H9 (cell line): ENCODE measurements around the gene HMG20B. TPM values are rescaled to one million over a fixed set of nuclear protein-coding genes. Genes with fewer than 3 reads are reported as not detected.

Experiments used
- DNase-seq: peaks from one replicate; pipeline ENCODE4 v3.0.0-alpha.2; 2017
- H2AFZ ChIP-seq: one replicate; pipeline ENCODE4 v1.6.1; 2013; ENCODE audit warnings: mild to moderate bottlenecking, low read length, control low read depth, moderate library complexity
- H2AK5ac ChIP-seq: 2 replicates; pipeline ENCODE4 v1.6.1; 2013; ENCODE audit warnings: low read length, control low read depth, mixed read lengths; ENCODE audit not compliant: insufficient read length
- H2BK120ac ChIP-seq: one replicate; pipeline ENCODE4 v1.6.1; 2013; ENCODE audit warnings: low read depth, mild to moderate bottlenecking, low read length, control low read depth, inconsistent platforms; ENCODE audit not compliant: poor library complexity, severe bottlenecking
- H2BK12ac ChIP-seq: 2 replicates; pipeline ENCODE4 v1.6.1; 2013; ENCODE audit warnings: low read length, control low read depth, mixed read lengths, low read depth; ENCODE audit not compliant: insufficient read length
- H2BK15ac ChIP-seq: 2 replicates; pipeline ENCODE4 v1.6.1; 2013; ENCODE audit warnings: low read depth, low read length, control low read depth
- H2BK20ac ChIP-seq: one replicate; pipeline ENCODE4 v1.6.1; 2013; ENCODE audit warnings: low read depth, mild to moderate bottlenecking, low read length, control low read depth, inconsistent platforms; ENCODE audit not compliant: poor library complexity, severe bottlenecking
- H2BK5ac ChIP-seq: 2 replicates; pipeline ENCODE4 v1.6.1; 2013; ENCODE audit warnings: low read length, control low read depth, mixed read lengths; ENCODE audit not compliant: insufficient read length
- H3K14ac ChIP-seq: 2 replicates; pipeline ENCODE4 v1.6.1; 2013; ENCODE audit warnings: low read length, control low read depth; ENCODE audit not compliant: insufficient read depth
- H3K18ac ChIP-seq: 2 replicates; pipeline ENCODE4 v1.6.1; 2013; ENCODE audit warnings: low read depth, mild to moderate bottlenecking, mixed read lengths, low read length, control low read depth; ENCODE audit not compliant: insufficient read length
- H3K23ac ChIP-seq: 2 replicates; pipeline ENCODE4 v1.6.1; 2013; ENCODE audit warnings: low read length, control low read depth, mixed read lengths, low read depth; ENCODE audit not compliant: insufficient read length
- H3K23me2 ChIP-seq: 2 replicates; pipeline ENCODE4 v1.6.1; 2013; ENCODE audit warnings: low read depth, mild to moderate bottlenecking, mixed read lengths, low read length, control low read depth; ENCODE audit not compliant: insufficient read length, poor library complexity, severe bottlenecking
- H3K27ac ChIP-seq: 2 replicates; pipeline ENCODE4 v1.5.1; 2013; ENCODE audit warnings: low read length, control low read depth, mixed read lengths, low read depth; ENCODE audit not compliant: insufficient read length
- H3K27me3 ChIP-seq: 2 replicates; pipeline ENCODE4 v1.6.1; 2013; ENCODE audit warnings: low read length, control low read depth, inconsistent platforms; ENCODE audit not compliant: insufficient read depth
- H3K4ac ChIP-seq: 2 replicates; pipeline ENCODE4 v1.6.1; 2013; ENCODE audit warnings: low read depth, mild to moderate bottlenecking, control low read depth, inconsistent platforms, low read length, moderate library complexity
- H3K4me1 ChIP-seq: 2 replicates; pipeline ENCODE4 v1.6.1; 2013; ENCODE audit warnings: low read length, control low read depth, inconsistent platforms; ENCODE audit not compliant: insufficient read depth
- H3K4me2 ChIP-seq: 2 replicates; pipeline ENCODE4 v1.6.1; 2013; ENCODE audit warnings: low read length, control low read depth, mixed read lengths; ENCODE audit not compliant: insufficient read length, insufficient read depth
- H3K56ac ChIP-seq: 2 replicates; pipeline ENCODE4 v1.6.1; 2013; ENCODE audit warnings: low read depth, mild to moderate bottlenecking, mixed read lengths, low read length, control low read depth; ENCODE audit not compliant: insufficient read length
- H3K79me1 ChIP-seq: 2 replicates; pipeline ENCODE4 v1.6.1; 2013; ENCODE audit warnings: low read depth, mild to moderate bottlenecking, moderate library complexity, low read length, control low read depth, inconsistent platforms; ENCODE audit not compliant: insufficient read depth, poor library complexity, severe bottlenecking
- H3K79me2 ChIP-seq: 2 replicates; pipeline ENCODE4 v1.6.1; 2013; ENCODE audit warnings: low read length, control low read depth, inconsistent platforms; ENCODE audit not compliant: insufficient read depth
- H3K9ac ChIP-seq: 2 replicates; pipeline ENCODE4 v1.6.1; 2013; ENCODE audit warnings: low read length, control low read depth, mixed read lengths; ENCODE audit not compliant: insufficient read length; ENCODE audit errors: extremely low read depth
- H3K9me3 ChIP-seq: one replicate; pipeline ENCODE4 v1.6.1; 2013; ENCODE audit warnings: low read depth, low read length, inconsistent platforms; ENCODE audit not compliant: control insufficient read depth
- H3T11ph ChIP-seq: one replicate; pipeline ENCODE4 v1.6.1; 2013; ENCODE audit warnings: mild to moderate bottlenecking, low read length, control low read depth, inconsistent platforms
- H4K20me1 ChIP-seq: one replicate; pipeline ENCODE4 v1.6.1; 2013; ENCODE audit not compliant: control insufficient read depth, insufficient read length, insufficient read depth
- H4K5ac ChIP-seq: 2 replicates; pipeline ENCODE4 v1.6.1; 2013; ENCODE audit warnings: low read depth, mild to moderate bottlenecking, mixed read lengths, low read length, control low read depth; ENCODE audit not compliant: insufficient read length
- H4K8ac ChIP-seq: replicated peaks from 2 replicates; pipeline ENCODE4 v1.6.1; 2013; ENCODE audit warnings: low read length, control low read depth, mixed read lengths, low read depth; ENCODE audit not compliant: insufficient read length
- H4K91ac ChIP-seq: 2 replicates; pipeline ENCODE4 v1.6.1; 2013; ENCODE audit warnings: low read depth, mild to moderate bottlenecking, moderate library complexity, mixed read lengths, low read length, control low read depth; ENCODE audit not compliant: insufficient read length
- H3K27ac Mint-ChIP-seq, 3 experiments: 2 replicates in 2 of 3; 3 replicates in 1 of 3; pipeline ENCODE4 v1.8.0; 2020 to 2021; ENCODE audit warnings: mixed read lengths in 3 of 3, mild to moderate bottlenecking in 1 of 3, moderate library complexity in 1 of 3
- H3K27me3 Mint-ChIP-seq: 2 replicates; pipeline ENCODE4 v1.8.0; 2021; ENCODE audit warnings: low read depth, mild to moderate bottlenecking, moderate library complexity, mixed read lengths
- H3K36me3 Mint-ChIP-seq, 3 experiments: 2 replicates in 2 of 3; 3 replicates in 1 of 3; pipeline ENCODE4 v1.8.0; 2020 to 2021; ENCODE audit warnings: low read depth in 3 of 3, mixed read lengths in 3 of 3; ENCODE audit not compliant: insufficient read depth in 1 of 3
- H3K4me1 Mint-ChIP-seq, 2 experiments: 2 replicates each; pipeline ENCODE4 v1.8.0; 2020; ENCODE audit warnings: mixed read lengths in 2 of 2
- H3K4me3 Mint-ChIP-seq, 2 experiments: 2 replicates in 1 of 2; 3 replicates in 1 of 2; pipeline ENCODE4 v1.8.0; 2020 to 2021; ENCODE audit warnings: mild to moderate bottlenecking in 2 of 2, mixed read lengths in 2 of 2, moderate library complexity in 1 of 2
- H3K9me3 Mint-ChIP-seq, 2 experiments: 2 replicates in 1 of 2; 3 replicates in 1 of 2; pipeline ENCODE4 v1.8.0; 2020; ENCODE audit warnings: mild to moderate bottlenecking in 2 of 2, mixed read lengths in 2 of 2, moderate library complexity in 1 of 2
- WGBS: extraction: QIAGEN DNeasy Blood & Tissue Kit; methylation state at CpG from one replicate; pipeline ENCODE4 v1.1.7; 2013; ENCODE audit warnings: missing lambda C conversion rate, low lambda C conversion rate, mixed read lengths; ENCODE audit not compliant: insufficient read length; ENCODE audit errors: extremely low coverage; 5-methylcytosine and 5-hydroxymethylcytosine counted together
- total RNA-seq: library from RNA; stranded (reverse); gene quantifications from 2 replicates; pipeline ENCODE4 v1.2.1, GENCODE V29; 2021
- TF ChIP-seq, protein P1 (sequence below): fragments of 200-600 bp; sonication (generic); conservative IDR thresholded peaks from 3 replicates; pipeline ENCODE4 v1.8.0; 2021; ENCODE audit warnings: antibody characterized with exemption, mild to moderate bottlenecking

The HMG20B gene
- total RNA-seq, 1 experiment from 2014 or later, result 58.1 TPM

- DNase-seq, result peak; percentile 90
- H3K9ac ChIP-seq, result no peak overlapping the region
- H3K4me3 Mint-ChIP-seq, result no peak overlapping the region
Measured at GRCh38 chr19:3544742-3545668, 27.7 kb upstream of the HMG20B start.

More at GRCh38 chr19:3544742-3545668, 27.7 kb upstream of the HMG20B start:
- Histone ChIP-seq H2BK15ac (no peak overlapping the region), H2AK5ac (no peak overlapping the region), H3K18ac (no peak overlapping the region), H4K8ac (no peak overlapping the region), H2BK5ac (no peak overlapping the region), H3K56ac (no peak overlapping the region), H2BK20ac (no peak overlapping the region), H3T11ph (no peak overlapping the region), H3K9me3 (no peaks in the 10 kb centered on the region), H3K23me2 (no peaks in the 10 kb centered on the region), H3K23ac (no peak overlapping the region), H3K4ac (no peak overlapping the region), H2BK120ac (no peak overlapping the region), H3K4me1 (no peaks in the 10 kb centered on the region), H4K20me1 (no peaks in the 10 kb centered on the region), H3K14ac (no peak overlapping the region), H4K5ac (no peak overlapping the region), H2AFZ (no peak overlapping the region), H3K27ac (no peak overlapping the region), H3K79me1 (no peaks in the 10 kb centered on the region), H3K79me2 (no peaks in the 10 kb centered on the region), H3K27me3 (no peaks in the 10 kb centered on the region), H3K4me2 (no peak overlapping the region), H4K91ac (no peak overlapping the region), H2BK12ac (no peak overlapping the region)
- H3K4me1 Mint-ChIP-seq, result peaks cover 2 to 3% of the 10 kb centered on the region in 2 experiments; a peak in 1 of 4 replicates
- H3K27ac Mint-ChIP-seq, result peak overlapping the region in 1 of 3 experiments; percentile 44; a peak in 2 of 7 replicates
- no CpG with 5 or more reads among the region's 30 CpGs for WGBS
- no peaks in the 10 kb centered on the region for H3K27me3 Mint-ChIP-seq
- H3K9me3 Mint-ChIP-seq, result no peaks in the 10 kb centered on the region
- peaks cover 2 to 10% (median 9%) of the 10 kb centered on the region in 3 experiments; a peak in 6 of 7 replicates for H3K36me3 Mint-ChIP-seq
- TF ChIP-seq, protein P1, sequence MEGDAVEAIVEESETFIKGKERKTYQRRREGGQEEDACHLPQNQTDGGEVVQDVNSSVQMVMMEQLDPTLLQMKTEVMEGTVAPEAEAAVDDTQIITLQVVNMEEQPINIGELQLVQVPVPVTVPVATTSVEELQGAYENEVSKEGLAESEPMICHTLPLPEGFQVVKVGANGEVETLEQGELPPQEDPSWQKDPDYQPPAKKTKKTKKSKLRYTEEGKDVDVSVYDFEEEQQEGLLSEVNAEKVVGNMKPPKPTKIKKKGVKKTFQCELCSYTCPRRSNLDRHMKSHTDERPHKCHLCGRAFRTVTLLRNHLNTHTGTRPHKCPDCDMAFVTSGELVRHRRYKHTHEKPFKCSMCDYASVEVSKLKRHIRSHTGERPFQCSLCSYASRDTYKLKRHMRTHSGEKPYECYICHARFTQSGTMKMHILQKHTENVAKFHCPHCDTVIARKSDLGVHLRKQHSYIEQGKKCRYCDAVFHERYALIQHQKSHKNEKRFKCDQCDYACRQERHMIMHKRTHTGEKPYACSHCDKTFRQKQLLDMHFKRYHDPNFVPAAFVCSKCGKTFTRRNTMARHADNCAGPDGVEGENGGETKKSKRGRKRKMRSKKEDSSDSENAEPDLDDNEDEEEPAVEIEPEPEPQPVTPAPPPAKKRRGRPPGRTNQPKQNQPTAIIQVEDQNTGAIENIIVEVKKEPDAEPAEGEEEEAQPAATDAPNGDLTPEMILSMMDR, result peak; percentile 97
